DOHH2 (cell line): ENCODE results near the gene BIK.

Experiments used
- H3F3A ChIP-seq: fragments of 200-600 bp; sonication (generic), shearing (Covaris generic); 2 replicates; pipeline ENCODE4 v1.6.0; 2016; ENCODE audit warnings: antibody characterized with exemption, mild to moderate bottlenecking; ENCODE audit not compliant: control insufficient read depth, insufficient read depth
- H3K27ac ChIP-seq: fragments of 200-600 bp; sonication (generic); 2 replicates; pipeline ENCODE4 v1.5.1; 2014; ENCODE audit warnings: low read depth, mild to moderate bottlenecking, low read length, moderate library complexity
- H3K27me3 ChIP-seq: fragments of 200-600 bp; sonication (generic); 2 replicates; pipeline ENCODE4 v1.6.1; 2014; ENCODE audit warnings: mild to moderate bottlenecking, low read length, mixed read lengths; ENCODE audit not compliant: control insufficient read depth
- H3K36me3 ChIP-seq: fragments of 200-600 bp; sonication (generic); 2 replicates; pipeline ENCODE4 v1.6.1; 2014; ENCODE audit warnings: mild to moderate bottlenecking, low read length, moderate library complexity, mixed read lengths; ENCODE audit not compliant: control insufficient read depth
- H3K4me1 ChIP-seq: fragments of 200-600 bp; sonication (generic); 2 replicates; pipeline ENCODE4 v1.6.1; 2014; ENCODE audit warnings: mild to moderate bottlenecking, low read length, mixed read lengths; ENCODE audit not compliant: control insufficient read depth
- H3K4me2 ChIP-seq: fragments of 200-600 bp; sonication (generic); 2 replicates; pipeline ENCODE4 v1.6.0; 2014; ENCODE audit warnings: mild to moderate bottlenecking, low read length, moderate library complexity
- H3K4me3 ChIP-seq: fragments of 200-600 bp; sonication (generic); 2 replicates; pipeline ENCODE4 v1.5.1; 2014; ENCODE audit warnings: mild to moderate bottlenecking, low read length, mixed read lengths
- H3K79me2 ChIP-seq: fragments of 200-600 bp; sonication (generic); 2 replicates; pipeline ENCODE4 v1.6.1; 2014; ENCODE audit warnings: mild to moderate bottlenecking, low read length, mixed read lengths; ENCODE audit not compliant: control insufficient read depth
- H3K9me2 ChIP-seq: fragments of 200-600 bp; sonication (generic); replicated peaks from 2 replicates; pipeline ENCODE4 v1.6.1; 2014; ENCODE audit warnings: mild to moderate bottlenecking, low read length, mixed read lengths; ENCODE audit not compliant: control insufficient read depth
- H3K9me3 ChIP-seq: fragments of 200-600 bp; sonication (generic); 2 replicates; pipeline ENCODE4 v1.6.1; 2014; ENCODE audit warnings: antibody characterized with exemption, low read length, mixed read lengths; ENCODE audit not compliant: control insufficient read depth, insufficient read depth
- H4K20me1 ChIP-seq: fragments of 200-600 bp; sonication (generic); 2 replicates; pipeline ENCODE4 v1.6.0; 2014; ENCODE audit warnings: low read depth, mild to moderate bottlenecking, antibody characterized with exemption, low read length, moderate library complexity; ENCODE audit not compliant: control insufficient read depth, insufficient read depth
- EZH2phosphoT487 ChIP-seq: fragments of 200-600 bp; sonication (generic); IDR thresholded peaks from 2 replicates; pipeline ENCODE4 v1.6.1; 2017; ENCODE audit warnings: borderline replicate concordance, mild to moderate bottlenecking, antibody characterized with exemption, low read length, moderate library complexity, mixed read lengths
- TF ChIP-seq, protein P1 (sequence below): fragments of 200-600 bp; sonication (generic); IDR thresholded peaks from one replicate; pipeline ENCODE4 v1.5.1; 2014; ENCODE audit warnings: antibody characterized with exemption, mild to moderate bottlenecking, low read depth, low read length; ENCODE audit not compliant: poor library complexity, severe bottlenecking

BIK gene

DNA sequence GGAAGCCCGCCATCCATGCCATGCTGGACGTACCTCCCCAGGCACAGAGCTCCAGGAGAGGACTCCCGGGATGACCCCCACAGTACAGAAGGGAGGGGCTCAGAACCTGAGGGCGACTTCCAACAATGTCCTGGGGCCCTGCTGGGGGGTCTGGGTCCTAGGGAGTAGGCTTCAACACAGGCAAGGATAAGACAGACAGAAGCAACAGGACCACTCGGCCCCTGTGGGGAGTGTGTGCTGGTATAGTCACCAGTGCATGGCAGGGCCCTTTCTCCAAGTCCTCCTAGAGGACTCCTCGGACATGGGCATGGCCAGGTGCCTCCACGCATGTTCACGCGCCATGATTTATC, 59.6 kb downstream of the BIK start:
- Histone ChIP-seq H3K79me2 (no peaks in the 10 kb centered on the region), H3K4me3 (no peak overlapping the region), H3K27ac (no peak overlapping the region), H3K9me2 (no peaks in the 10 kb centered on the region), H3K27me3 (no peaks in the 10 kb centered on the region), H4K20me1 (no peaks in the 10 kb centered on the region), H3K36me3 (peaks cover 58% of the 10 kb centered on the region), H3K9me3 (no peaks in the 10 kb centered on the region), H3K4me1 (no peaks in the 10 kb centered on the region), H3F3A (no peaks in the 10 kb centered on the region), H3K4me2 (no peak overlapping the region)
- no peak for TF ChIP-seq EZH2phosphoT487
- TF ChIP-seq, protein P1, sequence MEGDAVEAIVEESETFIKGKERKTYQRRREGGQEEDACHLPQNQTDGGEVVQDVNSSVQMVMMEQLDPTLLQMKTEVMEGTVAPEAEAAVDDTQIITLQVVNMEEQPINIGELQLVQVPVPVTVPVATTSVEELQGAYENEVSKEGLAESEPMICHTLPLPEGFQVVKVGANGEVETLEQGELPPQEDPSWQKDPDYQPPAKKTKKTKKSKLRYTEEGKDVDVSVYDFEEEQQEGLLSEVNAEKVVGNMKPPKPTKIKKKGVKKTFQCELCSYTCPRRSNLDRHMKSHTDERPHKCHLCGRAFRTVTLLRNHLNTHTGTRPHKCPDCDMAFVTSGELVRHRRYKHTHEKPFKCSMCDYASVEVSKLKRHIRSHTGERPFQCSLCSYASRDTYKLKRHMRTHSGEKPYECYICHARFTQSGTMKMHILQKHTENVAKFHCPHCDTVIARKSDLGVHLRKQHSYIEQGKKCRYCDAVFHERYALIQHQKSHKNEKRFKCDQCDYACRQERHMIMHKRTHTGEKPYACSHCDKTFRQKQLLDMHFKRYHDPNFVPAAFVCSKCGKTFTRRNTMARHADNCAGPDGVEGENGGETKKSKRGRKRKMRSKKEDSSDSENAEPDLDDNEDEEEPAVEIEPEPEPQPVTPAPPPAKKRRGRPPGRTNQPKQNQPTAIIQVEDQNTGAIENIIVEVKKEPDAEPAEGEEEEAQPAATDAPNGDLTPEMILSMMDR, result no peak

DNA sequence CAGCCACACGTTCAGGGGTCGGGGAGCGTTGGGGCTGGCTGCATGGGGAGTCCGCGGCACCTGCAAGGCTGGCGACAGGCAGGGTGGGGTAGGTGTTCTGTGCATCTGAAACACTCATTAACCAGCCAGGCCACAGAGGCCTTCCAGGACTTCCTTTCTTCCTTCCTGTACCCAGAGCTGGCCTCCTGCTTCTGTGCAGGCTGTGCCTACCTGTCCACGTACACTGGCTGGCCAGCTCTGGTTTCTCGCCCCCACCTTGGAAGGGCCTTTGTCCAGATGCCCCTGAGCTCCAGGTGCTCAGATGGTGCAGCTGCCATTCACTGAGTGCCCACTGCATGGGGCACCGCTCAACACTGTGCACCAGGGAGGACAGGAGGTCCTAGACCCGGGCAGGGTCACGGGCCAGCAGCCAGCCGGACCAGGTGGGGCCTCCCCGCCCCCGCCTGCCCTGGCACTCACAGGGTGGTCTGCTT, 60.5 kb downstream of the BIK start:
- H3K4me1 ChIP-seq, result no peaks in the 10 kb centered on the region
- no peak overlapping the region for H3K4me3 ChIP-seq
- H3K9me3 ChIP-seq, result no peaks in the 10 kb centered on the region
- TF ChIP-seq, protein P1, result no peak
- TF ChIP-seq EZH2phosphoT487, result no peak
- H3F3A ChIP-seq, result no peaks in the 10 kb centered on the region
- no peaks in the 10 kb centered on the region for H3K27me3 ChIP-seq
- no peaks in the 10 kb centered on the region for H3K79me2 ChIP-seq
- no peak overlapping the region for H3K27ac ChIP-seq
- peaks cover 64% of the 10 kb centered on the region for H3K36me3 ChIP-seq
- H4K20me1 ChIP-seq, result no peaks in the 10 kb centered on the region
- no peak overlapping the region for H3K4me2 ChIP-seq
- no peaks in the 10 kb centered on the region for H3K9me2 ChIP-seq

DNA sequence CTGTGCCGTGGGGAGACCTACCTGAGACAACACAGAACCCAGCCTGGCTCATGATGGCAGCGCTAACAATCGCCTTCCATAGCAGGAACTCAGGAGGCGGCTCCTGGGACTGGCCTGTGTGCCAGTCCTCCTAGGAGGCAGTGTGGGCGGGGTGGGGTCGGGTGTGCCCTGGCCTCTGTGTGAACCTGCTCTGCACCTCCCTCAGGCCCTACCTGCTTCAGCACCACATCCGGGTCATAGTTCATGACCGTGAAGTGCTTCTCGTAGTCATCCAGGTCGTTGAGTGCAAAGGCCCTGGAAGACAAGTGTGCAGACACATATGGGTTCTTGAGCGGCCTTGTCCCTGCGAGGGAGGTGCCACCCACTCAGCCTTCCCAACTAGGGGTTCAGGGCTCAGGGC, 61.1 kb downstream of the BIK start:
- Histone ChIP-seq H3K4me1 (no peaks in the 10 kb centered on the region), H3K4me2 (no peak overlapping the region), H3K9me3 (no peaks in the 10 kb centered on the region), H3K36me3 (peaks cover 66% of the 10 kb centered on the region), H3K4me3 (no peak overlapping the region), H3K27ac (no peak overlapping the region), H3F3A (no peaks in the 10 kb centered on the region), H4K20me1 (no peaks in the 10 kb centered on the region), H3K79me2 (no peaks in the 10 kb centered on the region), H3K27me3 (no peaks in the 10 kb centered on the region), H3K9me2 (no peaks in the 10 kb centered on the region)
- no peak for TF ChIP-seq EZH2phosphoT487
- TF ChIP-seq, protein P1, result no peak

DNA sequence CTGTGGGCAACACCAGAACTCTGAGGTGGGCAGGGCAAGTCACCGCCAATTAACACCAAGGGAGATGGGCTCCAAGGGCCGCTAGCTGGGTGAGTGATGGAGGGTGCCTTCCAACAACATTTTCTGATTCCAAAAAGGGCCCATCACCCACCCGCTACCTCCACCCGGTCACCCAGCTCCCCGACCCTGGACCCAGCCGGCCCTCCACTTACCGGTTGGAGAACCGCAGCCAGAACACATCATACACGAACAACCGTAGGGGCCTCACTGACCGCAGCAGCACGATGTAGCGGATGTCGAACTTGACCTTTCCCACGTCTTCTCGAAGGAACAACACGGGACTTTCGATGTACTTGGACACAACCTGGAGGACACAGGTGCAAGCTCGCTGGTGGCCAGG, 61.6 kb downstream of the BIK start:
- H4K20me1 ChIP-seq, result no peaks in the 10 kb centered on the region
- no peak overlapping the region for H3K4me2 ChIP-seq
- H3K79me2 ChIP-seq, result no peaks in the 10 kb centered on the region
- H3K4me1 ChIP-seq, result no peaks in the 10 kb centered on the region
- H3F3A ChIP-seq, result no peaks in the 10 kb centered on the region
- H3K9me3 ChIP-seq, result no peaks in the 10 kb centered on the region
- H3K36me3 ChIP-seq, result peaks cover 70% of the 10 kb centered on the region
- H3K27ac ChIP-seq, result no peak overlapping the region
- H3K9me2 ChIP-seq, result no peaks in the 10 kb centered on the region
- TF ChIP-seq EZH2phosphoT487, result no peak
- no peak overlapping the region for H3K4me3 ChIP-seq
- H3K27me3 ChIP-seq, result no peaks in the 10 kb centered on the region
